HG02884 (cell line): Measurements from ENCODE around the gene ADCY3.
"Not testable (repeated sequence)": the region's sequence is repeated elsewhere in the genome, so short reads cannot be mapped to it uniquely, and the experiment has no call there.

Source experiments
- ATAC-seq: cut with Tn5 transposase; IDR thresholded peaks from one replicate; pipeline ENCODE4 v1.9.1; 2021; ENCODE audit warnings: mild to moderate bottlenecking, moderate library complexity; ENCODE audit not compliant: unreplicated experiment

Gene ADCY3

DNA sequence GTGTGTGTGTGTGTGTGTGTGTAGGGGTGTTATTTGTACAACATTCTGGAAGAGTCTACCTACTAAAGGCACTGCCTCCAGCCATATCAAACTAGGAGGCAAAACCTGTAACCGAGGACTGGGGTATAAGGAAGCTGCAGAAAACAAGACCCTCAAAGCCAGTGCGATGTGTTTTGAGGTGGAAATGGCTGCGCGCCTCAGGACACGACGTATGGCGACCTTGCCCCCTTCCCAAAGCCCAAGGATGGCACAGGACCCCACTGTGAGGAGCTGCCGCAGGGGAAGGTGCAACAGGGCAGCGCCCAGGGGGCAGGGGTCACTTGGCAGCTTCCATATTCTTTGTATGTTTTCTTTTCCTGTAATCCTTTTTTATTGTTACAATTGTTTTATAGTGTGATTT, 67.0 kb downstream of the ADCY3 start:
- ATAC-seq, result no peak

DNA sequence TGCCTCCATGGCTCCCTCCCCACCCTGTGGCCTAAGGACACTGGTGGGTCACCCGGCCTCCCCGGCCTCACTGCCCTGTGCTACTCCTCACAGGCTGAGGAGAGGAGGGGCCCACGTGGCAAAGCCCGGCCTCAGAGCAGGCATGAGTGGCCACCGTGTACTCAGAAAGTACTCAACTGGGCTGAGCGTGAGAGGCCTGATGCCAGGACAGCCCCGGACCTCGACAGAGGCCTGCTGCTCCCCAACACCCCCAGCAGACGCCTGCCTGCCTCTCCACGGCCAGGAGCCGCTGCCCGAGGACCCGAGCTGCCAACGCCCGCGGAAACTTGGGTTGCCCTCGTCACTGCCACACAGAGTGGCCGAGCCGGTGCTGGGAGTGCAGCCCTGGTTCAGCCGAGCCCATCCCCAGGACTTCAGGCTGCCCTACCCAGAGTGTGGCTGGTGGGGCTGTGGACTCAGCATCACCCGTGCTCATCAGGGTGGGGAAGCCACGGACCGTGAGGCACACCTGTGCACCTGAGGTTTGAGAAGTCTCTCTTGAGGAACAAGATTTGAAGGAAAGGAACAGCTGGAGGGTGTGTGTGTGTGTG, 67.5 kb downstream of the ADCY3 start:
- no peak for ATAC-seq

DNA sequence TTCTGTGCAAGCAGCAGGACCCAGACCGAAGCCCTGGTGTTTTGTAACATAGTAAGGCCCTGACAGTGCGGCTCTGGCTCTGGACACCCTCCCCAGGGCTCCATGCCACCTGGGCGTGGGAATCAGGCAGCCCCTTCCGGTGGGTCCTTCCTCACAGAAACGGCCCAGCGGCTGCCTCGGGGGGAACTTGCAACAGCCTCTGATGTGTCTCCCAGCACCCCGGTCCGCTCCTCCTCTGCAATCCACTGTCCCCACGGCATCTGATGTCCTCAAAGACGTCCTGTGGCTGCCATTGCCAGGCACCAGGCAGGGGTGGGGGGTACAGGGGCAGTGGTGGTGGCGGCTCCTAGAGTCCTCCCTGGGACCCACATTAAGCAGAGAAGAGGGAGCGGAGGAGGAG, 68.0 kb downstream of the ADCY3 start:
- ATAC-seq, result no peak

DNA sequence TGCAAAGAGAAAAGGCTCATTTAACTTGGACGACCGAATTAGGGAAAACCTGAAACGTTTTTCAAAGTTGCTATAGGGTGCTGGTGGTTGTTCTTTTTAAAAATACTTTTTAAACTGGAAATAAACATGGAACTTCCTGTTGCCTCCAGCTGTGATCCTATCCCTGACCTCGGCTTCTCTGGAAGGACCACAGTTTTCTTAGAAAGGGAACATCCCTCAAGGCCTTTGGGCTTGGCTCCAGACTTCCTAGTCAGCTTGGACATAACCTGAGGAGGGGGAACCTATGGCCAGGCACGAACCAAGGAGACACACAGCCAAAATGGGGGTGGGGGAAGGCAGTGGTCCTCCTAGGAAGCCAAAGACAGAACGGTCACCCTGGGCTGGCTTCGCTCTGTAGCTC, 69.1 kb downstream of the ADCY3 start:
- ATAC-seq, result no peak

DNA sequence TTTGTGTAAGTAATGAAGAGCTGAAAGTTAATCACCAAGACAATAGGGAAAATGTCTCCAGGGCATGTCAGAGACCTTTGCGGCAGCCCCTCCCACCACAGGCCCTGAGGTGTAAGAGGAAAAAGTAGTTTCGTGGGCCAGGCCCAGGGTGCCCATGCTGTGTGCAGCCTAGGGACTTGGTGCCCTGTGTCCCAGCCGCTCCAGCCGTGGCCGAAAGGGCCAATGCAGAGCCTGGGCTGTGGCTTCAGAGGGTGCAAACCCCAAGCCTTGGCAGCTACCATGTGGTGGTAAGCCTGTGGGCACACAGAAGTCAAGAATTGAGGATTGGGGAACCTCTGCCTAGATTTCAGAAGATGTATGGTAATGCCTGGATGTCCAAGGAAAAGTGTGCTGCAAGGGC, 74.3 kb downstream of the ADCY3 start:
- no peak for ATAC-seq

DNA sequence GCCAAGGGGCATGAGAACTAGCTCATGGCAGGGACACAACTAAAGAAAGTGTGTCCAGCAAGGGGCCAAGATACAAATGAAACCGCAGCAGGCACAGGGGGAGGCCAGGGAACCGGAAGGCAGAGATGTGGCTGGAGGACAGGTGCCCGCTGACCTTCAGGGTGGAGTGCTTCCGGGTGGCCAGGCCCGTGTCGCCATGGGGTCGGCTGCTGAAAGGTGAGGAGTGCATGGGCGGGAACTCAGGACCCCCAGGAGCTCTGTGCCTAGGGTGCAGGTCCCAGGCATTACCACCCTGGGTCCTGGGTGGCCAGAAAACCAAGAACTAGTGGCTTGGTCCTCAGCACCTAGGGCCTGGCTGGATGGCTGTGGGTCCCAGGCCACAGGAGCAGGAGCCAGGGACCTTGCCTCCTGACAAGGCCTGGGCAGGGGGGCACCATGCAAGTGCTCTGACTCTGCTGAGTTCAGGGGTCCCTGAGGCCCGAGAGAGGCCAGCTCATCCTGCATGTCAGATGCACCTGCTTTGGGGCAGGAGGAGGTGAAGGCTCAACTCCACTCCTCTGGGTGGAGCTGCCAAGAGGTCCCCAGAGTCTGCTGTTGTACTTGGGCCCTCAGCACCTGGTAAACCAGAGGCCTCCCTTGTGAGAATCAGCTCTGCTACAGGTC, 75.9 kb downstream of the ADCY3 start:
- no peak for ATAC-seq

DNA sequence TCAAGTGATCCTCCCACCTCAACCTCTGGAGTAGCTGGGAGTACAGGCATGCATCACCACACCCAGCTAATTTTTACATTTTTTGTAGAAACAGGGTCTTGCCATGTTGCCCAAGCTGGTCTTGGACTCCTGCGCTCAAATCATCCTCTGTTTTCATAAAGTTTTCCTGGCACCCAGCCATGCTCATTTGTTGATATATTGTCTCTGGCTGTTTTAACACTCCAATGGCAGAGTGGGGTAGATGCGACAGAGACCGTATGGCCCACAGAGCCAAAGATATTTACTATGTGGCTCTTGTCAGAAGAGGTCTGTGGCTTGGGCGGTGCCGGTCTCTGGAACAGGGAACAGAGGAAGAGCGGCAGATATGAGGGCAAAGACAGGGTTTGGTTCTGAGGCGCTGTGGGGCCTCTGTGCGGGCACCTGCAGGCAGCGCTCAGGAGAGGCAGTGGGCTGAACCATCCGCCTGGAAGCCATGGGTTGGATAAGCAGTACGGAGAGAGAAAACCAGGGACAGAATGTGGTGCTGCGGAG, 76.6 kb downstream of the ADCY3 start:
- ATAC-seq, result no peak

DNA sequence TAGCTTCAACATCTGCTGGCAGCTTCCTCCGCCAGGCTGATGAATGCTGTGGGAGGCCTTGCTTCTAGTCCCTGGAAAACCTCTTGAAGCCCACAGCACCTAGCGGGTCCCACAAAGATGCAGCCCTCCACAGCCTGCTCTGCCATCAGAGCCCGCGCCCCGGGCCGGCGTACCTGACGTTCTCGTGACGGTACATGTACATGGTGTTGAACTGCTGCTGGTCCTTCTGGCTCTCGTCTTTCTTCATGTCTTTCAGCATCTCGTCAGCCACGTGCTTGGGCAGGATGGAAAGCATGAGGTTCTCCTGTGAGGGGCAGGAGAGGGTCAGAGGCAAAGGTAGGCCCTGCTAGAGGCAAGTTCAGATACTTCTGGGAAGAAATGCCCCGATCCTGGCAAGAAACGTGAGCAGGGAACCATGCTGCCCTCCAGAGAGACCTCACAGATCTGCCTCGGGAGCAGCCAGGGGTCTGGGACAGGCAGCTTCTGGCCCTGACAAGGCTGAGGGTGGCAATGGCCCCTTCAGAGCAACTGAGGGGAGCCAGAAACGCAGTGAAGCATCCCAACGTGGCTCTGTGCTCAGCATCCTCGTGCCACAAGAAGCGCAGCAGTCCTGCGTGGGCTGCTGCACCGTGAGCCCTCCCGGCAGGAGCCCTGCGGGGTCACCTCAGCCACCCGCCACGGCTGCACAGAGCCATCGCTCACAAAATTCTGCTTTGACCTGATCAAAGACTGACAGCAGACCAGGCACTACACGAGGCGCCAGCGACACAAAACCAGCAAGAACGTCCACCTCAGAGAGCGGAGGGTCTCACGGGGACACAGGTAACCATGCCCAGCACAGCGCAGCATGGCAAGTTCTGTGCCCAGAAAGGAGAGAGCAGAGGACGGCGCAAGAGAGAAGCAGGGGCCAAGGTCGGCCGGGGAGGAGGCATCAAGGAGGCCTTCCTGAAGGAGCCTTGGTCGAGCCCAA, 77.7 kb downstream of the ADCY3 start:
- ATAC-seq, result no peak

DNA sequence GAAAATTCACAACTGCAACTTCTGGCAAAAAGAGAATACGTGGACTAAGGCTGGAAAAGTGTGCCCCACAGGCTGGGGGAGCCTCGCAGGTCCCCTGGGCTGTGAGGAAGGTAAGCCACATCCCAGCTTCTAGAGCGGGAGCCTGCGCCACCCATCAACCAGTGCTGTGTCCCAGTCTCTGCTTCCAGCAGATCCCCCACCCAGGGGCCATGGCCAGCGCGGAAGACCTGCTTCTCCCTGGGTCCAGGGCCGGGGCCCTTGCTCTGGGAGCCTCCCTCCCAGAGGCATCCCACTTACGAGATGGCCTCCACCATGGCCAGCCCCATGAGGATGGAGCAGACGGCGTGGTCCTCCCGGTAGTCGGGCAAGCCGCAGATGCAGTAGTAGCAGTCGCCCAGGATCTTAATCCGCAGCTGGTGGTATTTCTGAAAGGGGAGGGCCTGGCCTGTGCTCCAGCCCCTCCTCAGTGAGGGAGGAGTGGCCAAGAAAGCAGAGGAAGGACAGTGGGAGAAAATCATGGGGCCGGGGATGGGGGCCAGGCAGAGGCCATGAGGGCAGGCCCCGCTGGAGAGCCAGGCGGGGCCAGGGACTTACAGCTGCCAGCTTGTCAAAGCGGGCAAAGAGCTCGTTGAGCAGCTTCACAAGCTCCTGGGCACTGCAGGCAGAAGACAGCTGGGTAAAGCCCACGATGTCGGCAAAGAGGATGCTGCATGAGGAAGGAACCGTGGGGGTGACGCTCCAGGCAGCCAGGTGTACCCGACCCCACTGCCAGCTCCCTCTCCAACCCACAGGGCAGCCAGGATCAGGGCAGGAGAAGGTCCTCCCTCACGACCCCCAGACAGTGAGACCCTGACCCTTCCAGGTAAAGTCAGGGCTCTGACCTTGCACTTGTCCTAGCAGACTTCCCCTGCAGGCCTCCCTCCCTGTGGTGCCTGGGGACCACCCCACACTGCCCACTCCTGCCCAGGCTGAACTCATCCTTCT, 78.8 kb downstream of the ADCY3 start:
- no peak for ATAC-seq

DNA sequence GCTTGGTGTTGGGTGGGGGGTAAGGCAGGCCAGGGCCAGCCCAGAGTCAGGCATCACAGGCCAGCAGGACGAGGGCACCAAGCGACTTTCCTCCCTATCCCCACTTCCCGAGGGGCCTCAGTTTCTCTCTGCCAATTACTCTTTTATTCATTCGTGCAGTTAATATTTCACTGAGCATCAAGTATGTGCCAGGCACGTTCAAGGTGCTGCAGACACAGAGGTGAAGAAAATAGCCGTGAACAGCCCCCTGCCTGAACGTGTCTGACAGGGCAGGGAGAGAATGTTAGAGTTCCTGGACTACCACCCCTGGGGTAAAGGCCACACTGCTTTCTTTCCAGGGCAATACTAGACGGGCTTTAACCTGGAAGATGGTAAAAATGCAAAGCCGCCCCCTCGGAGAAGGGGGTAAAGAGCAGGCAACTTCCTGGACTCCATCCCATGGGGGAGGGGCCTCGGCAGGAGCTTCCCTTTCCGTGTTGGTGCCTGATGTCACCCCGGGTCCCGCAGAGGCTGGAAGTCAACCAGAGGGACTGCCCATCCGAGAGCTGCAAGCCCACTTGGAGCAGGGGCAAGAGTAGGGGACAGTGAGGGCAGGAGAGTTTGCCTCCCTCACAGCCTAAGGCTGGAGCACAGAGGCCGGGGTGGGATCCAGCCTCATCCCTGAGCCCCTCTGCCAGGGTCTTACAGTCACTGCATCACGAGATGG, 79.7 kb downstream of the ADCY3 start:
- no peak for ATAC-seq

DNA sequence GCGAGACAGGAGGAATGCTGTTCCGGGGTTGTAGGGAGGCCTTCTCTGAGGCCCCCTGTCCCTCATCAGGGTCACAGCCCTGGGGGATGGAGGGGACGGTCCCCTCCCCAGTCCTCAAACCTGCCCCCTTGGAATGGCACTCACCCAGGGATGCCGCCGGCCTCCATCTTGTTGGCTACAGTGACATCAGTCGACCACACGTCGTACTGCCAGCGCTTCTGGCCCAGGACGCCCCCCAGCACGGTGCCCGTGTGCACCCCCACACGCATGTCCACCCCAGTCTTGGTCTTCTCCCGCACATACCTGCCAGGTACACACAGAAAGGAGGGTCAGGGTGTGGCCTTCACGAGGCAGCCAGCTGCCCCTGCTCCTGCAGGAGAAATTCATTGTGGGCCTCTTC, 80.3 kb downstream of the ADCY3 start:
- ATAC-seq, result no peak

DNA sequence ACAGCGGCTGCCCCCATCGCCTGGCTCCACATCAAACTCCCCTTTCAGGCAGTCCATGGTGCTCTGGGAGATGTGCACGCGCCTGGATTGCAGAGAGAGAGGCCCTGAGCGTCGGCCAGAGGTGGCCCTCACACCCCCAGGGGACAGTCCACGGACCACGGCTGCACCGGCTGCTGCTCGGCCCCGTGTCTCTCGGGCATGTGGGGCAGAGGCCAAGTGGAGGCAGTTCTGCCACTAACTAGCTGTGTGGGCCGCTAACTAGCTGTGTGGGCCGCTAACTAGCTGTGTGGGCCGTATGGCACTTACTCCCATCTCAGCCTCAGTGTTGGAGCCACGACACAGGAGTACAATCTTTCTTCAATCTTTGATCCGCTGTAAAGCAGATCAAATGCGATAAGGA, 81.5 kb downstream of the ADCY3 start:
- no peak for ATAC-seq

DNA sequence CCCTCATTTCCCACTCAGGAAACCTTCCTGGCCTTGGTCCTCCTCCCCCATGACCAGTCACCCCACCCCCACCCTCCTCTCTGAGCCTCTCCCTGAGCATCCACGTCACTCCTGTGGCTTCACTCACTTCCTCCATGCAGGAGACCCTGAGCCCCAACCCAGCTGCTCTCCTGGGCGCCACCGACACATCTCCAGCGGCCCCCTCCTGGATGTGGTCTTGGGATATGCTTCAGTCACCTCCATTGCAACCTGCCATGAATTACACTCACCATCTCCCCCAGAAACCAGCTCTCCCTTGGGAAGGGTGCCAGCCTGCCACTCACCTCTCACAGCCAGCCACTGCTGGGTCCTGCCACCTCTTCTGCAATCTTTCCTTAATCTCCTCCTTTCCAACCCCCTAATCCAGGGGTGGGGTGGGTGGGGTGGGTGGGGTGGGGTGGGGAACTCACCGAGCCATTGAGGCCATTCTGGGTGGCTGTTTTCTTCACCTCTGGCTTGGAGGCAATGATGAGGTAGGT, 82.0 kb downstream of the ADCY3 start:
- ATAC-seq, result no peak

DNA sequence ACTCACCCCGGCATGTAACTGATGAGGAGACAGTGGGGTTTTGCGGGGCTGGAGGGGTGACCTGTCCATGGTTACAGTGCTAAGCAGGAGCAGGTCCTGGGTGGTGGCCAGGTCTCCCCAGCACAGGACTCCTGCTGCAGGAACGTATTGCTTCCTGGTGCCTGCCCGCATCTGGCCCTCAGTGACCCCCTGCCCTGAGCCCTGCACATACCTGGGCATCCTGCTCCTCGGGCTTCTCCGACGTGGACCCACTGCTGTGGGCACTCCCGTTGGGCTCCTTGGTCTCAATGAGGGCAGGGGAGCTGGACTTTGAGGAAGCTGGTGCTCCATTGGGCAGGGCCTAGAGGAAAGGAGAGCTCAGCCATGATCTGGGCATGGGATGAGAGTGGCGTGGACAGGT, 83.3 kb downstream of the ADCY3 start:
- no peak for ATAC-seq

DNA sequence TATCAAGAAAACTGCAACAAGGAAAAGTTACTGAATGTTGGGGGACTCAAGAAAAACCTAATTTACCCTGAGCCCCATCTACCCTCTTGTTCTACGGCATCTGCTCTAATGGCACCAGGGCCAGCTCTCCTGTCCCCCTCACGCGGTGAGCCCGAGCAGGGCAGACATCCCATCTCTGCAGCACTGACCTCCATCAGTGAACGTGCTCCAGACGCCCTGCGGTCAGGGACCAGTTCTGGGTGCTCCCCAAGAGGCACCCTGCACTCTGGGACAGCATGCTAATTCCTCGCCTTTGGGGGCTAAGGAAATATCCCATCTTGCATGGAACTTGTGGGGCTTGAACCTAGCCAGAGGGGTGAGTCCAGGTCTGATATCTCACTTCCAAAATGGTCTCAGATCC, 83.8 kb downstream of the ADCY3 start:
- no peak for ATAC-seq

DNA sequence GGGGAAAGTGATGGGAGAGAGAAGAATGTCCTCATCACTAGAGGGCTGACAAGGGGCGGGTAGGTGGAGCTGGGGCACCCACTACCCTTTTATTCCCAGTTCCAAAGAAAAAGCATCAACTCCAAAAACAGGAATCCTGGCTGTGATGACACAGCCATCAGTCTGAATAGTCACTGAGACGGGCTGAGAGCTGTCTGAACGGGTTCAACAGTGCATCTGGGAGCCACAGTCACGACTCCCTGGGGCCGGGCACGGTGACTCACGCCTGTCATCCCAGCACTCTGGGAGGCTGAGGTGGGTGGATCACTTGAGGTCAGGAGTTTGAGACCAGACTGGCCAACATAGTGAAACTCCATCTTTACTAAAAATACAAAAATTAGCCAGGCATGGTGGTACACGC, 84.6 kb downstream of the ADCY3 start:
- ATAC-seq, result not testable (repeated sequence)

DNA sequence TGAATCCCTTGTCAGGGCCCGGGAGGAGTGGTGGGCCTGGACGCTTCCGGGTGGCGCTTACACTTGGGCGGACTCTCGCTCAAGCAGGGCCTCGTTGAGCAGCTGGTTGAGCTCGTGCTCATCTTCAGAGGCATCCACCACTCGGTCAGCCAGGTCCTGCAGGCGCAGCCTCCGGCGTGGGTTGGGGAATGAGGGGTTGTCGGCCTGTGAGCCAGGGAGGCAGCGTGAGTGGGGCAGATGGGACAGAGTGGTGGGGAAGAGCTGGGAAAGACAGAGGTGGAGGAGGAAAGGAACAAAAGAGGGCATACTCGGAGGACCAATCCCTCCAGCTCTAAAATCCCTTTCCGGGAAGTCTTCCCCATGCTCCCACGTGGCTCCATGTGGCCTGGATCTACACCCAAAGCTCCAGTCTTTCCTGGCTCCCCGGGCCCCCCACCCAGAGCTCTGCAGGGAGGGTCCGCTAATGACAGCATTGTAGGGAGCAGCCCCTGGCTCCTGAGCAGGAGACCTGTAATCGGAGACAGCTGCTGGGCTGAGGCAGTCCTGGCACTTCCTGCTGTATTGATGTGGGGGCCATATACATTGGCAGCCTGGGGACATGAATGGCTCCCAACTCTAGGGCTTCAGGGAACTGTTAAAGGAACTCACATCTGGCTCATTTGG, 85.2 kb downstream of the ADCY3 start:
- no peak for ATAC-seq

DNA sequence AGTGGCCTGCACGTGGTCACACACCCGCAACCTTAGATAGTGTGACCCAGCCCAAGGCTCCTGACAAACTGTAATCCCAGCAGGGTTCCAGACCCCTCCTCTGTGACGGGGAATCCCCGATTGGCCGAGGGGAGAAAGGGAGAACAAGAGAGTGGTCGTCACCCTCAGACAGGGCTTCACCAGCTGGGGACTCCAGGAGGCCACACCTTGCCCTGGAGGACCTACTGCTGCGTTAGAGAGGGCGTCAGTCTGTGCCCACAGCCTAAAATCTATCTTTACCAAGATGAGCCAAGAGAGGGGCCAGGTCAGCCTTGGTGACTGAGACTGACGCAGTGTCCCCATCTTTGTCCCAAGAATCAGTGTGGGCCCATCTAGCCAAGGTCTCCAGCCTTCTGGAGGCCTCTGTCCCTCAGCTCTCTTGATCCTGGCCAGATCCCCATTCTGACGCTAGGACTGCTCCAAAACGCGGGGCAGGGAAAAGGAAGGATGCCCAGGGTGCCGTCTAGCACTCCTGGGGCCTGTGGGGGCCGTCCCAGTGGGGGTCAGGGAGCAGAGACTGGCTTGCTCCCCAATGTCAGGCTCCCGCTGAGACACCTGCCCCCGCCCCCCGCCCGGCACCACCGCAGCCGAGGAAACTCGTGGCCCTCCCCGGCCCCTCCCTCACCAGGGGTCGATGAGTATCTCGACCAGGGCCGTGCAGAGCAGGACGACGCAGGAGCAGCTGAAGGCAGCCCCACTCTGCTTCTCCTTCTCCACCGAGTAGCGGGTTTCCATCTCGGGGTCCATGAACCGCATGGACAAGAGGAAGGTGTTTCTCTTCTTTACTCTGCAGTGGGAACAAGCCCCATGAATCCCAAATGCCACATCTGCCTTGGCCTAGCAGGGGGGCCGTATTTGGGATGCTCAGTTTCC, 86.0 kb downstream of the ADCY3 start:
- no peak for ATAC-seq
